B cell (primary cell): ENCODE data around the gene TFEC.

Experiments used
- CTCF ChIP-seq: fragments of 200-600 bp; IDR thresholded peaks from one replicate; pipeline ENCODE4 v1.8.0; 2022; ENCODE audit warnings: antibody characterized with exemption, mild to moderate bottlenecking
- EZH2 ChIP-seq: IDR thresholded peaks from 2 replicates; pipeline ENCODE4 v1.6.1; 2012; ENCODE audit warnings: borderline replicate concordance, low read depth, mild to moderate bottlenecking, moderate library complexity, low read length; ENCODE audit not compliant: insufficient read depth, poor library complexity, severe bottlenecking

GRCh38 chr7:116045532-116045931 lies 15.0 kb upstream of the TFEC start:
- TF ChIP-seq CTCF (no peak), EZH2 (no peak)
